C4-2B (cell line): ENCODE data around the gene CHCHD5.

ENCODE experiments used
- H3K27ac ChIP-seq: fragments of 450-650 bp; 2 replicates; pipeline ENCODE4 v1.5.1; 2017
- ZFX ChIP-seq: fragments of 450-650 bp; IDR thresholded peaks from 2 replicates; pipeline ENCODE4 v1.6.1; 2017
- TF ChIP-seq, protein P1 (sequence below): fragments of 450-650 bp; conservative IDR thresholded peaks from 2 replicates; pipeline ENCODE4 v1.5.1; 2017; ENCODE audit warnings: mild to moderate bottlenecking

CHCHD5 gene

DNA sequence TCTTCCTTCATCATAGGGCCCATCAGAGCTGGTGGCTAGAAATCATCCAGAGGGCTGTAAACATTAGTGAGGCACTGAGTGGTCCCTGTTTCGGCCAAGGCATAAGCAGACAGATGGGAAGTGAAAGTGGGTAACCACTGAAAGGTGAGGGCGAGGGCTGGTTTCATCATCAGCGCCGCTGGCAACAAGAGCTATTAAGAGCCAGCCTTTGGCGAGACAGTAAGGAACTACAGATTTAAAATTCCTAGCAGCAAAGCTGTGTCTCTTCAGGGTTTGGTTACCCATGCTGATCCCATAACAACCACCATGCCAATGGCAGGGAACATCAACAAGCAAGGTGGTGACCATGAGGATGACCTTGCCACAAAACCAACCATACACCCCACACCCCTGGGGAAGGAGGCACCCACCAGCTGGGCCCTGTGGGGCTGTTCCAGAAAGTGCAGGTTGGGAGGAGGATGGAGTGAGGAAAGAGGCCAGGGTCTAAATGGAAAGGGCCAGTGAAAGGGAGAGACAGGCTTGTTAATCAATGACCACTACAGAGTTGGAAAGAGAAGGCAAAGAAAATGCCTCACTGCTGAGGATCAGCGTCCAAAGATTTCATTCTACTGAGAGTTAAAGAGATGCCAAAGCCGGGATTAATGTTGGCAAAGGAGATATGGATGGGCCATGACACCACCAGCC, 52.3 kb downstream of the CHCHD5 start:
- TF ChIP-seq ZFX, result no peak
- no peak overlapping the region for H3K27ac ChIP-seq

DNA sequence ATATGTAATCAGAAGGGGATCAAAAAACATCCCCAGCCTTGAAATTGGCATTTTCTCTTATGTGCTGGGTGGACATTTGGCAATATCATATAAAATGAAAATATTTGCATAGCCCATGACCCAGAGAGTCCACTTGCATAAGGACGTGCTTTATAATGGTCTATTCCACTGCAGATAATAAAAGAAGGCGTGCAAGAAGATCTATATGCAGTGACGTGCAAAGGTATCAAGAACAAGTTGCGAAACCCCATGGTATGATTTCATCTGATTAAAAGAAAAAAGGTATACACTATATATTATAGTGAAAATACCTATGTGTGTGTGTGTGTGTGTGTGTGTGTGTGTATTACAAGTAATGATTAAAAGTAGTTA, 52.9 kb downstream of the CHCHD5 start:
- no peak for TF ChIP-seq ZFX
- TF ChIP-seq, protein P1, sequence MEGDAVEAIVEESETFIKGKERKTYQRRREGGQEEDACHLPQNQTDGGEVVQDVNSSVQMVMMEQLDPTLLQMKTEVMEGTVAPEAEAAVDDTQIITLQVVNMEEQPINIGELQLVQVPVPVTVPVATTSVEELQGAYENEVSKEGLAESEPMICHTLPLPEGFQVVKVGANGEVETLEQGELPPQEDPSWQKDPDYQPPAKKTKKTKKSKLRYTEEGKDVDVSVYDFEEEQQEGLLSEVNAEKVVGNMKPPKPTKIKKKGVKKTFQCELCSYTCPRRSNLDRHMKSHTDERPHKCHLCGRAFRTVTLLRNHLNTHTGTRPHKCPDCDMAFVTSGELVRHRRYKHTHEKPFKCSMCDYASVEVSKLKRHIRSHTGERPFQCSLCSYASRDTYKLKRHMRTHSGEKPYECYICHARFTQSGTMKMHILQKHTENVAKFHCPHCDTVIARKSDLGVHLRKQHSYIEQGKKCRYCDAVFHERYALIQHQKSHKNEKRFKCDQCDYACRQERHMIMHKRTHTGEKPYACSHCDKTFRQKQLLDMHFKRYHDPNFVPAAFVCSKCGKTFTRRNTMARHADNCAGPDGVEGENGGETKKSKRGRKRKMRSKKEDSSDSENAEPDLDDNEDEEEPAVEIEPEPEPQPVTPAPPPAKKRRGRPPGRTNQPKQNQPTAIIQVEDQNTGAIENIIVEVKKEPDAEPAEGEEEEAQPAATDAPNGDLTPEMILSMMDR, result no peak
- no peak overlapping the region for H3K27ac ChIP-seq
